Endothelial cell of umbilical vein (primary cell): ENCODE measurements around the gene DRAM1. TPM values are rescaled to one million over a fixed set of nuclear protein-coding genes. Genes with fewer than 3 reads are reported as not detected.

Source experiments
- BruUV-seq: library from RNA; stranded (reverse); fragments of 400-500 nt; replicated peaks from 2 replicates; lab custom pipeline; 2021; lab: Mats Ljungman, UMichigan
- CTCF ChIA-PET: fragments of 300-600, 350-600 bp; sonication (Branson Sonifier 250); formaldehyde crosslinking; loops from one replicate; lab custom pipeline; 2021; ENCODE audit warnings: antibody characterized with exemption, inconsistent platforms; lab: Charles Lee
- POLR2A ChIA-PET: fragments of 300-600, 350-600 bp; sonication (Branson Sonifier 250); formaldehyde crosslinking; loops from one replicate; lab custom pipeline; 2021; ENCODE audit warnings: antibody characterized with exemption, inconsistent platforms; lab: Charles Lee
- DNase-seq: peaks from one replicate; pipeline ENCODE4 v3.0.0-alpha.2; 2011; ENCODE audit warnings: low read depth, low spot score
- FAIRE-seq: peaks from 2 replicates; lab custom pipeline; 2011; peaks lifted over from hg19 to GRCh38; lab: Jason Lieb, UNC
- H2AFZ ChIP-seq: 2 replicates; pipeline ENCODE4 v1.6.0; 2012; ENCODE audit warnings: low read depth, low read length, control low read depth, inconsistent platforms
- H3K27ac ChIP-seq: 2 replicates; pipeline ENCODE4 v1.5.1; 2011; ENCODE audit warnings: low read depth, mild to moderate bottlenecking, control low read depth, low read length, moderate library complexity; ENCODE audit not compliant: insufficient read depth
- H3K27me3 ChIP-seq, 2 experiments: 2 replicates each; pipeline versions ENCODE4 v1.6.0 to v1.6.1; 2011; ENCODE audit warnings: low read length in 2 of 2, mixed read lengths in 1 of 2; ENCODE audit not compliant: control insufficient read depth in 2 of 2, insufficient read depth in 2 of 2
- H3K36me3 ChIP-seq, 2 experiments: 2 replicates in 1 of 2; 3 replicates in 1 of 2; pipeline ENCODE4 v1.5.1; 2011; ENCODE audit warnings: low read length in 2 of 2, mild to moderate bottlenecking in 1 of 2, moderate library complexity in 1 of 2; ENCODE audit not compliant: control insufficient read depth in 2 of 2, insufficient read depth in 2 of 2; ENCODE audit errors: extremely low read depth in 1 of 2
- H3K4me1 ChIP-seq: 3 replicates; pipeline ENCODE4 v1.5.1; 2011; ENCODE audit warnings: mild to moderate bottlenecking, low read length; ENCODE audit not compliant: control insufficient read depth, insufficient read depth; ENCODE audit errors: extremely low read depth
- H3K4me2 ChIP-seq: 2 replicates; pipeline ENCODE4 v1.6.1; 2011; ENCODE audit warnings: low read length, control low read depth, mixed read lengths; ENCODE audit not compliant: insufficient read depth
- H3K4me3 ChIP-seq, 3 experiments: fragments of 200-600 bp in 1 of 3; sonication (generic), shearing (Covaris generic) in 1 of 3; replicated peaks in 1 of 3; 2 replicates each; pipeline ENCODE4 v1.5.1; 2011 to 2016; ENCODE audit warnings: control low read depth in 3 of 3, low read length in 3 of 3, mild to moderate bottlenecking in 2 of 3, inconsistent platforms in 1 of 3, low read depth in 1 of 3, moderate library complexity in 1 of 3; ENCODE audit not compliant: insufficient read depth in 1 of 3
- H3K79me2 ChIP-seq: 2 replicates; pipeline ENCODE4 v1.6.0; 2012; ENCODE audit warnings: low read length, inconsistent platforms; ENCODE audit not compliant: control insufficient read depth, insufficient read depth
- H3K9ac ChIP-seq: replicated peaks from 2 replicates; pipeline ENCODE3; 2011; ENCODE audit warnings: low read length, control low read depth; ENCODE audit not compliant: insufficient read depth; ENCODE audit errors: extremely low read depth
- H3K9me1 ChIP-seq: replicated peaks from 3 replicates; pipeline ENCODE4 v1.6.0; 2011; ENCODE audit warnings: mild to moderate bottlenecking, low read length; ENCODE audit not compliant: control insufficient read depth, insufficient read depth; ENCODE audit errors: extremely low read depth
- H3K9me3 ChIP-seq: replicated peaks from 2 replicates; pipeline ENCODE4 v1.5.1; 2012; ENCODE audit warnings: low read length, inconsistent platforms; ENCODE audit not compliant: control insufficient read depth, insufficient read depth
- H4K20me1 ChIP-seq: replicated peaks from 2 replicates; pipeline ENCODE3; 2011; ENCODE audit warnings: mild to moderate bottlenecking, low read length; ENCODE audit not compliant: control insufficient read depth, insufficient read depth; ENCODE audit errors: extremely low read depth
- CTCF ChIP-seq, 2 donors: IDR thresholded peaks; 1 replicate in 1 of 2; 2 replicates in 1 of 2; pipeline ENCODE4 v1.5.1; 2011; ENCODE audit warnings: low read length in 2 of 2, mild to moderate bottlenecking in 2 of 2, moderate library complexity in 2 of 2, control low read depth in 1 of 2, inconsistent platforms in 1 of 2, low read depth in 1 of 2; ENCODE audit not compliant: insufficient read depth in 1 of 2; ENCODE audit errors: extremely low read depth in 1 of 2
- EZH2 ChIP-seq: IDR thresholded peaks from 2 replicates; pipeline ENCODE4 v1.6.1; 2012; ENCODE audit warnings: borderline replicate concordance, low read depth, mild to moderate bottlenecking, moderate library complexity, low read length, inconsistent platforms; ENCODE audit not compliant: severe bottlenecking
- FOS ChIP-seq: IDR thresholded peaks from 2 replicates; pipeline ENCODE4 v1.6.1; 2011; ENCODE audit warnings: mild to moderate bottlenecking, low read length, moderate library complexity, borderline replicate concordance; ENCODE audit not compliant: insufficient read depth
- GATA2 ChIP-seq: IDR thresholded peaks from 2 replicates; pipeline ENCODE4 v1.7.0; 2011; ENCODE audit warnings: low read depth, mild to moderate bottlenecking, moderate library complexity, mixed read lengths, low read length; ENCODE audit not compliant: insufficient read length, insufficient read depth
- JUN ChIP-seq: IDR thresholded peaks from 2 replicates; pipeline ENCODE4 v1.6.1; 2011; ENCODE audit warnings: borderline replicate concordance, low read depth; ENCODE audit not compliant: insufficient read length, insufficient read depth
- MAX ChIP-seq: IDR thresholded peaks from 2 replicates; pipeline ENCODE4 v1.6.1; 2011; ENCODE audit not compliant: insufficient read depth, insufficient read length
- MYC ChIP-seq: IDR thresholded peaks from one replicate; pipeline ENCODE4 v1.6.1; 2011; ENCODE audit warnings: mild to moderate bottlenecking, low read depth, low read length
- POLR2A ChIP-seq: IDR thresholded peaks from 2 replicates; pipeline ENCODE4 v1.6.1; 2012; ENCODE audit warnings: low read depth, mild to moderate bottlenecking, control low read depth, low read length
- POLR2AphosphoS5 ChIP-seq: IDR thresholded peaks from 2 replicates; pipeline ENCODE4 v1.6.1; 2012; ENCODE audit warnings: low read depth, mild to moderate bottlenecking, control low read depth, low read length, moderate library complexity; ENCODE audit not compliant: insufficient read depth
- dilution Hi-C: fragments of 300-500 bp; cut with MboI; formaldehyde crosslinking; loops from one replicate; pipeline ENCODE4 v1.15.0; 2019; ENCODE audit warnings: low sequenced_read_pairs; ENCODE audit not compliant: extremely low pct_ligation_motif_present
- intact Hi-C: fragments of 100-400 bp; cut with micrococcal nuclease; formaldehyde crosslinking; loops from one replicate; pipeline ENCODE4 v1.10.0; 2022
- polyA plus RNA-seq, 4 experiments: library from polyadenylated mRNA; depleted of rRNA in 3 of 4; stranded (reverse) in 3 of 4; unstranded in 1 of 4; fragments of >200 nt; gene quantifications; 2 replicates each; pipeline versions ENCODE4 v1.2.1 to v1.2.3, GENCODE V29; 2011 to 2012; ENCODE audit warnings: missing spikeins in 1 of 4
- total RNA-seq: library from RNA; stranded (reverse); gene quantifications from 2 replicates; pipeline ENCODE4 v1.2.3, GENCODE V29; 2021

The DRAM1 gene
- total and polyA plus RNA-seq, 2 donors (not counting 3 experiments of a cell fraction or from before 2014, with no cell fraction given), result 24.6 to 46.3 TPM

- Histone ChIP-seq H3K79me2 (peaks cover 39% of the 10 kb centered on the region), H4K20me1 (no peaks in the 10 kb centered on the region), H3K9me3 (no peaks in the 10 kb centered on the region), H3K9ac (no peak overlapping the region), H3K27ac (no peak overlapping the region), H3K4me2 (peak overlapping the region; percentile 24), H2AFZ (no peak overlapping the region), H3K27me3 (no peaks in the 10 kb centered on the region), H3K9me1 (no peaks in the 10 kb centered on the region), H3K4me3 (no peak overlapping the region), H3K4me1 (peaks cover 36% of the 10 kb centered on the region), H3K36me3 (no peaks in the 10 kb centered on the region)
- TF ChIP-seq CTCF (IDR thresholded peaks at IDR 0.05; ENCODE audit: extremely low read depth in 1 of 2, insufficient read depth in 1 of 2, low read depth in 1 of 2, low read length in 2 of 2) (no peak), FOS (no peak), MAX (no peak), EZH2 (no peak), MYC (no peak), POLR2AphosphoS5 (no peak), GATA2 (no peak), JUN (no peak), POLR2A (no peak)
- FAIRE-seq, result peak; percentile 28
- CTCF ChIA-PET, result no interaction called here
- POLR2A ChIA-PET, result no interaction called here
- DNase-seq, result no peak
- no TSS peak for BruUV-seq
- dilution Hi-C loops, result no loop called here
- intact Hi-C loops, result no loop called here
These were observed 11.9 kb downstream of the DRAM1 start for GRCh38 chr12:101889211-101889752.
